ENCODE data around the gene ZCCHC24. TPM values are rescaled to one million over a fixed set of nuclear protein-coding genes. Genes with fewer than 3 reads are reported as not detected.

The ZCCHC24 gene
- total RNA-seq, 1 experiment from 2014 or later: 6.0 TPM

GRCh38 chr10:79384773-79385391, 60.5 kb downstream of the ZCCHC24 start:
- Histone ChIP-seq H3K36me3 (ENCODE audit: low read depth) (no peaks in the 10 kb centered on the region), H3K9me2 (ENCODE audit: insufficient read depth) (no peaks in the 10 kb centered on the region), H3K27ac (no peak overlapping the region), H3K79me2 (ENCODE audit: low read depth) (no peaks in the 10 kb centered on the region), H3K4me3 (no peak overlapping the region), H3K27me3 (ENCODE audit: insufficient read depth, low read depth) (no peaks in the 10 kb centered on the region), H3K4me2 (no peak overlapping the region), H3F3A (ENCODE audit: insufficient read depth, low read depth) (no peaks in the 10 kb centered on the region), H3K4me1 (replicated peaks; ENCODE audit: insufficient read depth) (no peaks in the 10 kb centered on the region), H3K9me3 (ENCODE audit: insufficient read depth, low read depth) (no peaks in the 10 kb centered on the region), H4K20me1 (ENCODE audit: insufficient read depth) (no peaks in the 10 kb centered on the region), H2AFZ (no peak overlapping the region)
- CTCF ChIA-PET: interaction anchor here (0.7 kb wide), 1 partner anchor 861 kb away, joined by 3 read pairs; no protein-coding TSS in a partner anchor
- no peak for DNase-seq
- TF ChIP-seq CTCF (conservative IDR thresholded peaks at IDR 0.05) (no peak), EZH2 (IDR thresholded peaks at IDR 0.05; ENCODE audit: low read depth) (no peak)
- intact Hi-C loops (cut with micrococcal nuclease; ENCODE audit: unreplicated experiment): no loop called here
- POLR2A ChIA-PET (ENCODE audit: unreplicated experiment): no interaction called here
- BruUV-seq (replicated peaks): no TSS peak

GRCh38 chr10:79383974-79384606, 61.3 kb downstream of the ZCCHC24 start:
- DNase-seq: no peak
- Histone ChIP-seq H3K36me3 (ENCODE audit: low read depth) (no peaks in the 10 kb centered on the region), H2AFZ (no peak overlapping the region), H3K27me3 (ENCODE audit: insufficient read depth, low read depth) (no peaks in the 10 kb centered on the region), H3K4me1 (replicated peaks; ENCODE audit: insufficient read depth) (no peaks in the 10 kb centered on the region), H4K20me1 (ENCODE audit: insufficient read depth) (no peaks in the 10 kb centered on the region), H3K9me3 (ENCODE audit: insufficient read depth, low read depth) (no peaks in the 10 kb centered on the region), H3K4me2 (no peak overlapping the region), H3F3A (ENCODE audit: insufficient read depth, low read depth) (no peaks in the 10 kb centered on the region), H3K27ac (no peak overlapping the region), H3K9me2 (ENCODE audit: insufficient read depth) (no peaks in the 10 kb centered on the region), H3K4me3 (no peak overlapping the region), H3K79me2 (ENCODE audit: low read depth) (no peaks in the 10 kb centered on the region)
- ChIA-PET POLR2A (ENCODE audit: unreplicated experiment) (no interaction called here), CTCF (interaction anchor here (0.7 kb wide), 1 partner anchor 860 kb away, joined by 3 read pairs; no protein-coding TSS in a partner anchor)
- TF ChIP-seq CTCF (conservative IDR thresholded peaks at IDR 0.05): no peak
- TF ChIP-seq EZH2 (IDR thresholded peaks at IDR 0.05; ENCODE audit: low read depth): no peak
- BruUV-seq (replicated peaks): no TSS peak
- intact Hi-C loops (cut with micrococcal nuclease; ENCODE audit: unreplicated experiment): no loop called here

GRCh38 chr10:79382491-79382941, 62.9 kb downstream of the ZCCHC24 start:
- no peaks in the 10 kb centered on the region for H4K20me1 ChIP-seq (ENCODE audit: insufficient read depth)
- DNase-seq: no peak
- no peaks in the 10 kb centered on the region for H3K9me2 ChIP-seq (ENCODE audit: insufficient read depth)
- H3K36me3 ChIP-seq (ENCODE audit: low read depth): no peaks in the 10 kb centered on the region
- peaks cover 11% of the 10 kb centered on the region; the same call in 1 of the 2 replicates for H3F3A ChIP-seq (ENCODE audit: insufficient read depth, low read depth)
- POLR2A ChIA-PET (ENCODE audit: unreplicated experiment): no interaction called here
- H3K4me1 ChIP-seq (replicated peaks; ENCODE audit: insufficient read depth): no peaks in the 10 kb centered on the region
- no peak overlapping the region for H2AFZ ChIP-seq
- H3K27me3 ChIP-seq (ENCODE audit: insufficient read depth, low read depth): no peaks in the 10 kb centered on the region
- no peak overlapping the region for H3K27ac ChIP-seq
- BruUV-seq (replicated peaks): no TSS peak
- intact Hi-C loops (cut with micrococcal nuclease; ENCODE audit: unreplicated experiment): no loop called here
- no peaks in the 10 kb centered on the region for H3K79me2 ChIP-seq (ENCODE audit: low read depth)
- H3K4me2 ChIP-seq: no peak overlapping the region
- H3K9me3 ChIP-seq (ENCODE audit: insufficient read depth, low read depth): no peaks in the 10 kb centered on the region
- CTCF ChIA-PET: no interaction called here
- no peak for TF ChIP-seq EZH2 (IDR thresholded peaks at IDR 0.05; ENCODE audit: low read depth)
- TF ChIP-seq CTCF (conservative IDR thresholded peaks at IDR 0.05): no peak
- H3K4me3 ChIP-seq: no peak overlapping the region

All from PC-9 (cell line).